ENCODE data around the gene C19orf12.

DNA sequence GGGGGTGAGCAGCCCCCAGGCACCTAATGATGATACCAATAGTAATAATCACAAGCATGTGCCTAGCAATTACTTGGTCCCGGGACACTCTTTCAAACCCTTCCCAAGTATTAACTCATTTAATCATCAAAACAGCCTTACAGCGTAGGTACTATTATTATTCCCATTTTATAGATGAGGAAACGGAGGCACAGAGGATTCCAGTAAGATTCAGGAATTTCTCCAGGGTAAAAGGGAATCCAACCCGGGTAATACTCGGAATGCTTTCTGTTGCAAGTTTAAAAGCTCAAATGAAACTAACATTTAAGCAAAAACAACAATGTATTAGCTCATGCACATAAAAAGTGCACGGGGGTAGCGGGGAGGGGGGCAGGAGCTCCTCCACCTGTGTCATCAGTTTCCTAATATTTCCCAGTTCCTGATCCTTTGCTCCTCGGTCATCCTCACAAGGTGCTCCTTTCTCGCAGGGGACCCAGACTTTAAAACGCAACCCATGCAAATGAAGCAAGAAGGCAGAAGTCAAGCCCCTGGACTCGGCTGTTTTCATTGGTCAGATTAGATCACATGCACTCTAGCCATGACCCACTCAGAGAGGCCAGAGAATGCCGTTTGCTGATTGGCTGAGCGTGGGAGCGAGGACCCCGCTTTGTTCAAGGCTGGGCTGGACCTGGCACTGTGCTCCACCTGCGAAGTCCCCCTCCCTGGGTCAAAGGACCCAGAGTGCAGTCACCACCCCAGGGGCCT, 38.3 kb upstream of the C19orf12 start:
- no peak for TF ChIP-seq POLR2AphosphoS5 (IDR thresholded peaks at IDR 0.05; ENCODE audit: borderline replicate concordance, low read depth, low read length)
- no peak for TF ChIP-seq EZH2 (IDR thresholded peaks at IDR 0.05)
- TF ChIP-seq FOXP2 (optimal IDR thresholded peaks at IDR 0.05; ENCODE audit: control extremely low read depth, extremely low read length, insufficient read depth) = no peak
